ENCODE results near the gene STARD3NL. TPM values are rescaled to one million over a fixed set of nuclear protein-coding genes. Genes with fewer than 3 reads are reported as not detected.
"Not testable (repeated sequence)": the region's sequence is repeated elsewhere in the genome, so short reads cannot be mapped to it uniquely, and the experiment has no call there.

Gene STARD3NL
- total RNA-seq, 4 donors from 2014 or later, result 4.1 to 22.1 (median 17.9) TPM

DNA sequence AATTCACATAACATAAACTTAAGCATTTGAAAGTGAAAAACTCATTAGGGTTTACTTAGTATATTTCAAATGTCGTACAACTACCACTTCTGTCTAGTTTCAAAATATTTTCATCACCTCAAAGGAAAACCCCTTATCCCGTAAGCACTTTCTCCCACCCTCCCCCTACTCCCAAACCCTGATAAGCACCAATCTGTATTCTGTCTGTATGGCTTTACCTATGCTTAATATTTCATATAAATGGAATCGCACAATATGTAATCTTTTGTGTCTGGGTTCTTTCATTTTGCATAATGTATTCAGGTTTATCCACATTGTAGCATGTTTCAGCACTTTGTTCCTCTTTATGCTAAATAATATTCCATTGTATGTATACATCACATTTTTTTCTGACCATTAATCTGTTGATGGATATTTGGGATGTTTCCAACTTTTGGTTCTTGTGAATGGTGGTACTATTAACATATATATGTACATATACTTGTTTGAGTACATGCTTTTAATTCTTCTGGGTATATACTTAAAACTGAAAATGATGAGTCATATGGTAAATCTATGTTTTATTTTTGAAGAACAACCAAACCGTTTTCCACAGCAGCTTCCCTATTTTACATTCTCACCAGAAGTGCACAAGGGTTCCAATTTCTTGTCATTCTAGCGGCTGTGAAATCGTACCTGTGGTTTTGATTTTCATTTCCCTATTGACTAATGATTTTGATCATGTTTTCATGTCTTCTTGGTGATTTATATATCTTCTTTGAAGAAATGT lies 6.2 kb upstream of the STARD3NL start:
- DNase-seq, result no peak
- H3K27me3 ChIP-seq, result no peaks in the 10 kb centered on the region
- TF ChIP-seq, protein P1, sequence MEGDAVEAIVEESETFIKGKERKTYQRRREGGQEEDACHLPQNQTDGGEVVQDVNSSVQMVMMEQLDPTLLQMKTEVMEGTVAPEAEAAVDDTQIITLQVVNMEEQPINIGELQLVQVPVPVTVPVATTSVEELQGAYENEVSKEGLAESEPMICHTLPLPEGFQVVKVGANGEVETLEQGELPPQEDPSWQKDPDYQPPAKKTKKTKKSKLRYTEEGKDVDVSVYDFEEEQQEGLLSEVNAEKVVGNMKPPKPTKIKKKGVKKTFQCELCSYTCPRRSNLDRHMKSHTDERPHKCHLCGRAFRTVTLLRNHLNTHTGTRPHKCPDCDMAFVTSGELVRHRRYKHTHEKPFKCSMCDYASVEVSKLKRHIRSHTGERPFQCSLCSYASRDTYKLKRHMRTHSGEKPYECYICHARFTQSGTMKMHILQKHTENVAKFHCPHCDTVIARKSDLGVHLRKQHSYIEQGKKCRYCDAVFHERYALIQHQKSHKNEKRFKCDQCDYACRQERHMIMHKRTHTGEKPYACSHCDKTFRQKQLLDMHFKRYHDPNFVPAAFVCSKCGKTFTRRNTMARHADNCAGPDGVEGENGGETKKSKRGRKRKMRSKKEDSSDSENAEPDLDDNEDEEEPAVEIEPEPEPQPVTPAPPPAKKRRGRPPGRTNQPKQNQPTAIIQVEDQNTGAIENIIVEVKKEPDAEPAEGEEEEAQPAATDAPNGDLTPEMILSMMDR (IDR thresholded peaks at IDR 0.05), result no peak
- TF ChIP-seq POLR2A (IDR thresholded peaks at IDR 0.05), result no peak
- intact Hi-C loops (cut with DNase I), result no loop called here
- H3K4me1 ChIP-seq, result peaks cover 0 to 15% (median 8%) of the 10 kb centered on the region in 3 donors
- H3K27ac ChIP-seq, result no peak overlapping the region
- H3K4me3 ChIP-seq, result no peak overlapping the region
- no peaks in the 10 kb centered on the region for H3K9me3 ChIP-seq
- no peaks in the 10 kb centered on the region for H3K36me3 ChIP-seq
- 54 to 66% methylated on average over 6 of the region's 6 CpGs for WGBS, 2 donors

DNA sequence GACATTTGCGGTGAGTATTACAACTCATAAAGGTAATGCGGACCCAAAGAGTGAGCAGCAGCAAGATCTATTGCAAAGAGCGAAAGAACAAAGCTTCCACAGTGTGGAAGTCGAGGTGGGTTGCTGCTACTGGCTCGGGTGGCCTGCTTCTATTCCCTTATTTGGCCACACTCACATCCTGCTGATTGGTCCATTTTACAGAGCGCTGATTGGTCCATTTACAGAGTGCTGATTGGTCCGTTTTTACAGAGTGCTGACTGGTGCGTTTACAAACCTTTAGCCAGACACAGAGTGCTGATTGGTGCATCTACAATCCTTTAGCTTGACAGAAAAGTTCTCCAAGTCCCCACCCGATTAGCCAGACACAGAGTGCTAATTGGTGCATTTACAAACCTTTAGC lies 2.5 kb upstream of the STARD3NL start:
- H3K4me3 ChIP-seq; H3K36me3 ChIP-seq; H3K9me3 ChIP-seq; H3K27me3 ChIP-seq; intact Hi-C loops (cut with DNase I); DNase-seq; H3K27ac ChIP-seq: not testable (repeated sequence)
- WGBS, 2 donors, result 96% methylated on average over 7 to 8 of the region's 9 CpGs
- H3K4me1 ChIP-seq, result peaks cover 4 to 26% (median 6%) of the 10 kb centered on the region in 3 donors

DNA sequence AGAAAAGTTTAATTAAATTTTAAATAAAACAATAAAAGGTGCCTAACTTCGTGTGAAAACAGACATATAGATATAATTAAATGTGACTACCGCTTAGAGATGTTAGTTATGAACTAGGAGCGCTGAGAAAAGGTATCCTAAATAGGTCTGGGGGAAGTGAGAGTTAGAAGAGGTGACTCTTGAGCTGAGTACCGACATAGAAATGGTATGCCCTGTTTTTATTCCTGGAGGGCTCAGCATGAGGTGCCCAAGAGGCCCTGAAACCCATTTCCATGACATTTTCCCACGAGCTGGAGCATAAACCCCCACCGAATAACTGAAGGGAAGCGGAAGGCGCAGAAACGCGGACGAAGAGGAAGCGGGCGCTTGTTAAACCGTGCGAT lies 433 bp upstream of the STARD3NL start:
- Histone ChIP-seq H3K4me1 (peaks cover 4 to 35% (median 6%) of the 10 kb centered on the region in 3 donors), H3K36me3 (no peaks in the 10 kb centered on the region), H3K4me3 (peak overlapping the region; percentile 65 to 89 (median 77)), H3K27ac (peak overlapping the region; percentile 84 to 91 (median 90)), H3K27me3 (no peaks in the 10 kb centered on the region), H3K9me3 (no peaks in the 10 kb centered on the region)
- 4% methylated on average over 15 of the region's 15 CpGs for WGBS, 2 donors
- no peak for DNase-seq
- no peak for TF ChIP-seq POLR2A (IDR thresholded peaks at IDR 0.05)
- TF ChIP-seq, protein P1 (IDR thresholded peaks at IDR 0.05), result no peak
- intact Hi-C loops (cut with DNase I), result no loop called here

DNA sequence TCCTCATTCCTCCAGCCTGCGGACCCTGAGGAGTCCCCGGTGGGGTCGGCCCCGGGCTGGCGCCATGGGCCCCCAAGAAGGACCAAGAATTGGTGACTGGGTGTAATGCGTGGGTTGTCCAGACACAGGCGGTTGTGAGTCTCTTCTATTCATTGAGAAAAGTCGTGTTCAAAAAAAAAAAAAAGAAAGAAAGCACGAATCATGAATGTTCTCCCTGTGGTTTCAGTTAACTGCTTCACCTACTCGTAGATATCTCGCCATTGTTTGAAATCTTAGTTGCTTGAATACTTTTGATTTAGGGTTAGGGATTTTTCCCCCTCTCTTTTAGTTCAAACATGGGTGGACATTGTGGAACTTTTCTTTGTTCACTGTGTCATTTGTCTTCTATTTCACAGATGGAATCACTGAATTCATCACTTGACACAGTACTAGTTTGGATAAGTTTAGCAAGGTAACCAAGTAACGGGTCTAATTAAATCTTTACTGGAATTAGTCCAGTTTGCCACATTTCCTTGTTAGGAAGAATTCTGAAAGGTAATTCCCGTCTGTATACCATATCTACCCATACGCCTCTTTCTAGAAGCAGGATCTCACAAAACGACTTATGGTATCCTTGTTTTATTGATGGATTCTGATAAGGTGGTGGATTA lies 775 bp downstream of the STARD3NL start:
- Histone ChIP-seq H3K4me1 (peaks cover 4 to 42% (median 6%) of the 10 kb centered on the region in 3 donors), H3K4me3 (peak overlapping the region; percentile 65 to 89 (median 77)), H3K36me3 (no peaks in the 10 kb centered on the region), H3K9me3 (no peaks in the 10 kb centered on the region), H3K27ac (peak overlapping the region; percentile 84 to 91 (median 90)), H3K27me3 (no peaks in the 10 kb centered on the region)
- no peak for TF ChIP-seq POLR2A (IDR thresholded peaks at IDR 0.05)
- TF ChIP-seq, protein P1 (IDR thresholded peaks at IDR 0.05), result peak in 1 of 6 experiments; percentile 9
- 5 to 6% methylated on average over 14 to 15 of the region's 15 CpGs for WGBS, 2 donors
- intact Hi-C loops (cut with DNase I), result no loop called here
- DNase-seq, result no peak

DNA sequence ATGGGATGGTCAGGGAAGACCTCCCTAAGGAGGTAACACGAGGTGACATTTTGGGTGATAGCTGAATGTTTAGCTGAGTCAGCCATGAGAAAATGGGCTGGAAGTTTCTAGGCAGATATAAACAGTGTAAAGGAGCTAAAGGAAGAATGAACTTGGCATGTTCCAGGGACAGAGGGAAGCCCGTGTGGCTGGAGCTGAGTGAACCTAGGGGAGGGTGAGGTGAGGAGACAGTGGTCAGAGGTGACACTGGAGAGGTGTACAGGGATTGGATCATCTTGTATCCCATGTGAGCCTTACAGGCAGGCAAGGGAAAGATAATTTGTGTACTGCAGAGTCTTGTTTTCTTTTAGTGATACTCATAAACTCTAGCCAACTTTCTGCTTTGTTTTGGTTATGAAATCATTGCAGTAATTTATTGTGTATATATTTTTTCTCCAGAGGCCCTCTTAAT lies 1.8 kb downstream of the STARD3NL start:
- TF ChIP-seq POLR2A (IDR thresholded peaks at IDR 0.05), result no peak
- TF ChIP-seq, protein P1 (IDR thresholded peaks at IDR 0.05), result no peak
- WGBS, 2 donors, result 12 to 19% methylated on average over 2 of the region's 2 CpGs

More for the DNA sequence above, 1.8 kb downstream of the STARD3NL start:
- Histone ChIP-seq H3K27ac (peak overlapping the region in 3 of 4 donors; percentile 47 to 91 (median 91)), H3K9me3 (no peaks in the 10 kb centered on the region), H3K4me3 (peak overlapping the region in 1 of 4 donors; percentile 89), H3K4me1 (peaks cover 4 to 42% (median 6%) of the 10 kb centered on the region in 3 donors), H3K36me3 (no peaks in the 10 kb centered on the region), H3K27me3 (no peaks in the 10 kb centered on the region)
- DNase-seq, result no peak
- intact Hi-C loops (cut with DNase I), result no loop called here

Measured in esophagus squamous epithelium (tissue), 5 donors.